Measurements from ENCODE around the gene ELOVL7.
"Not testable (repeated sequence)": the region's sequence is repeated elsewhere in the genome, so short reads cannot be mapped to it uniquely, and the experiment has no call there.

DNA sequence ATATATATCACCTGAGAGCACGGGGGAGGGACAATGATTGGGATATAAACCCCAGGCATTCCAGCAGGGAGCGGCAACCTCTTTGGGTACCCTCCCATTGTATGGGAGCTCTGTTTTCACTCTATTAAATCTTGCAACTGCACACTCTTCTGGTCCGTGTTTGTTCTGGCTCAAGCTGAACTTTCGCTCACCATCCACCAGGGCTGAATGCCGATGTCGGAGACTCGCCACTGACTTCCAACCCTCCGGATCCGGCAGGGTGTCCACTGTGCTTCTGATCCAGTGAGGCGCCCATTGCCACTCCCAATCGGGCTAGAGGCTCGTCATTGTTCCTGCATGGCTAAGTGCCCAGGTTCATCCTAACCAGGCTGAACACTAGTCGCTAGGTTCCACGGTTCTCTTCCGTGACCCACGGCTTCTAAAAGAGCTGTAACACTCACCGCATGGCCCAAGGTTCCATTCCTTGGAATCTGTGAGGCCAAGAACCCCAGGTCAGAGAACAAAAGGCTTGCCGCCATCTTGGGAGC lies 48.6 kb downstream of the ELOVL7 start:
- peak in 1 of 3 experiments; percentile 16; a peak in 1 of 4 replicates for TF ChIP-seq CTCF (IDR thresholded peaks at IDR 0.05; ENCODE audit: control extremely low read depth in 1 of 3, insufficient read depth in 1 of 3, low read depth in 1 of 3, low read length in 3 of 3)
- TF ChIP-seq POLR2A (IDR thresholded peaks at IDR 0.05; ENCODE audit: control extremely low read depth in 1 of 2, low read depth in 2 of 2, low read length in 2 of 2); RAD21 (IDR thresholded peaks at IDR 0.05 in 1 of 2, conservative IDR thresholded peaks at IDR 0.05 in 1 of 2; ENCODE audit: low read depth in 2 of 2, low read length in 2 of 2); CHD2 (IDR thresholded peaks at IDR 0.05; ENCODE audit: low read length); NANOG (IDR thresholded peaks at IDR 0.05; ENCODE audit: insufficient read depth, low read depth, low read length, poor library complexity, severe bottlenecking); EZH2 (IDR thresholded peaks at IDR 0.05; ENCODE audit: low read depth, low read length, severe bottlenecking); YY1 (IDR thresholded peaks at IDR 0.05; ENCODE audit: low read depth, low read length); CBX8 (IDR thresholded peaks at IDR 0.05; ENCODE audit: borderline replicate concordance, low read depth, low read length); TAF1 (IDR thresholded peaks at IDR 0.05; ENCODE audit: low read depth, low read length); KDM5A (IDR thresholded peaks at IDR 0.05; ENCODE audit: low read length); E2F6 (IDR thresholded peaks at IDR 0.05); MAFK (IDR thresholded peaks at IDR 0.05; ENCODE audit: low read depth, low read length): not testable (repeated sequence)
- TF ChIP-seq, protein P1, sequence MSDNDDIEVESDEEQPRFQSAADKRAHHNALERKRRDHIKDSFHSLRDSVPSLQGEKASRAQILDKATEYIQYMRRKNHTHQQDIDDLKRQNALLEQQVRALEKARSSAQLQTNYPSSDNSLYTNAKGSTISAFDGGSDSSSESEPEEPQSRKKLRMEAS (IDR thresholded peaks at IDR 0.05), result not testable (repeated sequence)
